Endometrial microvascular endothelial cells (primary cell): ENCODE data around the gene PRLHR. TPM values are rescaled to one million over a fixed set of nuclear protein-coding genes. Genes with fewer than 3 reads are reported as not detected.

ENCODE experiments used
- in situ Hi-C: cut with HindIII; loops from 2 replicates; pipeline ENCODE4 v1.10.0; 2017; ENCODE audit warnings: low sequenced_read_pairs, low pct_unique_long_range_greater_than_20kb; ENCODE audit errors: inconsistent ontology term
- total RNA-seq: library from RNA; depleted of rRNA; stranded (reverse); fragments of >200 nt; gene quantifications from one replicate; pipeline ENCODE4 v1.2.3, GENCODE V29; 2015; ENCODE audit errors: inconsistent ontology term

Gene PRLHR
- total RNA-seq, 1 donor from 2014 or later, result not detected

DNA sequence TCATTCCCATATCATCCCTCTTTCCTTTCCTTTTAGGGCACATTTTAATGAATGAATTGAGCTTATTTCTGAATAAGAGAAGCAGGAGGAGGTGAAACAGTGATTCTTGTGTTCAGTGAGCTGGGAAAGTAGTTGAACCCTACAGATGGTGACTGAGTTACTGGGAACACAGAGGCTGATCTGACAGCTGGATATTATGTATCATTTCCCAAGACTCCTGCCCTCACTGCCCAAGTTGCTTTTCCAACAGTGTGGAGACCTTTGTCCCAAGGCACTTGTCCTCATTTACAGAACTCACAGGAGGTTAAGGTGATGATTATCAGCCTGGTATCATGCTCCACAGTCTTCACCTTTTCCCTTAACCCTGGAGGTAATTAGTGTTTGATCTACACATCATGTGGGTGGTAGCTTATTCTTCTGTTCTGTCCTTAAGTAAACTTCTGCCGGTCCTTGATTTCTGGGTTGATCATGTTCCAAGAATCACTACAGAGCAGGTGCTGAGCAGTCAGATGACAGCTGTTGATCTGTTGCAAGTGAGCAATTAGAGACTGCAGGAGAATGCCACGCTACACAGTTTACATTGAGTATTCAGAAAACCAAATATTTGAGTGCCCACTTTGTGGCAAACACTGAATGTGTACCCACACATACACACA is 2.6 kb downstream of the PRLHR start:
- in situ Hi-C loops, result no loop called here

DNA sequence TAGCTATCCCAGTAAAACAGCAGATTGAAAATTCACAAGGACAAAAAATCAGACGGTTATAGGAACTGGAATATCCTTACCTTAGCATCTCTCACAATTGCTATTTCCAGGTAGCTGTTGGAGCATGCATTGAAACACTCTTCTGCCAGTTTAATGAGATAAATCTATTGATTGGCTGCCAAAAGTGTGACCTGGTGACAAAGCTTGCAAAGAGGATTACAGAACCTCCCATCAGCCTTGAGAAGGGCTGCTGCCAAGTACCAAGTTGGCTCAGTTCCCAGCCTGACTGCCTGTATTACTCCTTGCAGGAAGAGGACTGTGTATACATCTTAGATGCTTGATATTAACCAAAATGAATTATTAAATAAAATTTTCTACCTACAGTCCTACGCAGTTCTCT is 5.1 kb downstream of the PRLHR start:
- in situ Hi-C loops, result no loop called here

DNA sequence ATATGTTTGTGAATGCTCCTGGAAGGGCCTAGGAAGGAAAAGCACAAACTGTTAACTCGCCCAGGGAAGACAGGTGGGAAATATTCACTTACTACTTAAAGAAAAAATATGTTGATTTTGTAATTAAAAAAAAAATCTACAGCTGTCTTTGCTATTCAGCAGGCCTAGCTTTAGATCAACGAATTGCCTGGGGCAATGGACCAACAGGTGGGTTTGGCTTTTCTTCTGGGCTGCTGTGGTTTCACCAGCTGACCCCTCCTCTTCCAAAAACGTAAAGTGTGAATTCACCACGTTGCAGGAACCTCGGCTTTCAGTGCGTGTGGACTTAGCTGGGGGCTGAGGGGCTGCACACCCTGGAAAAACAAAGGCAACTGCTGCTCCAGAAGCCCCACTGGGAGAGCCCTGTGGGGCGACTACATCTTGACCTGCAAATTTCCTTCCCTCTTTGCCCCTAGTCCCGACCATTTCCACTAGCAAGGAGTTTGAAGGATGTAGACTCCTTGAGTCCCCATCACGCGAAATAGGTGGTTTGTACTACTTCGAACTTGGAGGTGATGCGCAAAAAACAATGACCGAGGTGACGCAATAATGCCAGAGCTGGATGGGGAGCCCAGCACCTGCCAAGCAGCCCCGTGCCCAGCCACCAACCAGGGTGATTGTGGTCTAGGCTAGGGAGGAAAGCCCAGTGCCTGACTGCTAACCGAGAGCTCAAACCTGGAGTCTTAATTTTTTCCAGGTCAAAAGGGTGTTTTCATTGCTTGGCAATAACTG is 7.4 kb downstream of the PRLHR start:
- in situ Hi-C loops, result no loop called here

DNA sequence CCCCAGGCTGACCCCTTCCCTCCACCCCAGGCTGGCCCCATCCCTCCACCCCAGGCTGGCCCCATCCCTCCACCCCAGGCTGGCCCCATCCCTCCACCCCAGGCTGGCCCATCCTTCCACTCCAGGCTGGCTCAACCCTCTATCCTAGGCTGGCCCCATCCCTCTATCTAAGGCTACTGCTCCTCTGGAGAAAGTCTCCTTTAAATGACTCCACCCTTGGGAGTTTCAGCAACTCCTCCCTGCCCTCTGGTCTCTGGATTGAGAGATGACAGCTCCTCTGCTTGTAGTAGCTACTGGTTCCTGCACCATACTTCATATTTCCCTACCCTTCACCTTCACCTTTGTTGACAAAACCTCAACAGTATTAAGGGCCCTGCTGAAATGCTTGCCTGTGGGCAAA is 8.5 kb downstream of the PRLHR start:
- in situ Hi-C loops, result no loop called here

DNA sequence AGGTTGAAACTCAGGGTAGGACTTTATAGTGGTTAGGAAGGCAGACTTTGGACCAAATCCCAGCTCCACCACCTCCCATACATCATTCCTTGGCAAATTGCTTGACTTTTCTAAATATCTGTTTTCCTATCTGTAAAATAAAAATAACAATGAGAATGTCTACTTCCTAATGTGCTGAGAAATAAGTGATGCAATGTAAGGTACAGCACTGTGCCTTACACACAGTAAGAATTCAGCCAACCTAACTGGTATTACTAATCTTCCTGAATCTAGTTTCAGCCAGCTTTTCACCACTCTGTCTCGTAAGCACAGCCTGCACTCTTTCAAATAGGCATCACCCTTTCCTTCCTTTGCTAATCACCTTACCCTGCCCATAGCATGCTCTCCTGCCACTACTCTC is 9.7 kb downstream of the PRLHR start:
- in situ Hi-C loops, result no loop called here

DNA sequence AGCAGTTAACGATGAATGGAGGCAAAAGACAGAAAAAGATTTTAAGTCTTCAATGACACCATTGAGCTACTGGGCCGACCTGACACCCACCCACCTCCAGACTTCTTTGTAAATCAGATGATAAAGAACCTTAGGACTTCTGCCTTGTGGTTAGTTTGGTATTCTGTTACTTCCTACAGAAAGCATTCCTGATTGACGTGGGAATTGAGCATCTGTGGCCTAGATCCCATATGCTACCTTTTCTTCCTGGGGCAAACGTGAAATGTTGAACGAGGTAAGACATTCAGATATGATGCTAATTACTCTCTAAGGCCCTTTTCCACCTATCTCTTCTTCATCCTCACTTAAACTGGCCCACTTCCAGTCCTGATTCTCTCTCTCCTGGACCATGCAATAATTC is 10.2 kb downstream of the PRLHR start:
- in situ Hi-C loops, result no loop called here

DNA sequence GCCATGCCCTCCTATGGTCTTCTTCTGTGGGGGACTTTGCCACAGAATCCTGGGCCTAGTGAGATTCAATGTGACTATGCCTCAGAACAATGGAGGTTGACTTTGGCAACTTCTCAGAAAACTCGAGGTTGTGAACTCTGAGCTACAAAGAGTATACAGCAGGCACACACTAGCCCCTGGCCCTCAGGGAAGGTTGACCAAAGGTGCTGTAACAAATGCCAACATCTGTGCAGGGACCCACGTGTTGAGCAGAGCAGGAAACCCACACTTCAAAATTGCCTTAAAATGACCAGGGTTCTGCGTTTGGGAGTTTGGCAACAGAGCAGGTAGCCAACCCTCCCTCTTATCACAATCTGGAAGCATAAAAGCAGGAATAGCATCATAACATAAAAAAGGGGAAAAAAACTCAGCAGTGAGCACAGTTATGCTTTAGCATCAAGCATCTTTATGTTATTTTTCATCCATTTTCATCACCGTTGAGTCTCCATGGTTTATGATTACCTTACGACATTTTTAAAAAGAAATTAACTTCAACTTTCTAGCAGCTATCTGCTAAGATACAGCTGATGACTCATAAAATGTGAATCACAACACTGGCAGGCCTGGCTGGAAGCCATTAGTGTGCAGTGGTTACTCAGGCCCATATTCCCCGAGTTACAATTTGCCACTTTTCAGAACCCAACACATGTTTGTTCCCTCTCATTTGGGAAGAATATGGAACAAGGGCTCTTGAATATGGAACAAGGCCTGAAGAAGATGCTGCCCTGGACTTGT is 11.1 kb downstream of the PRLHR start:
- in situ Hi-C loops, result no loop called here

DNA sequence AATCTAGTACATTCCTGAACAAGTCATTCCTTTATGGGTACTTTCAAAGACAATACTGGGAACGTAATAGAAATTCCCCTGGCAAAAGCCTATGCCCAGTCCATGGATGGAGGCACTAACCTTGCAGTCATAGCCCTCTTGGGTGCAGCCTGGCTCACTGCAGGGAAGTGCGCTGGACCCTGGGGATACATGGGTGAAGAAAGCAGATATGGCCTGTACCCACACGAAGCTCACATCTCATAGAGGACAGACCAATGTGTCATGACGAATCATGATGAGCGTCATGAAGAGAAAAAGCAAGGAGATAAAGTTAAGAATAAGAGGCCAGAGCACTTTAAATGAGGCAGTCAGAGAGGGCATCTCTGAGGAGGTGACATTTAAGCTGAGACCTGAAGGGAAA is 11.8 kb downstream of the PRLHR start:
- in situ Hi-C loops, result no loop called here

DNA sequence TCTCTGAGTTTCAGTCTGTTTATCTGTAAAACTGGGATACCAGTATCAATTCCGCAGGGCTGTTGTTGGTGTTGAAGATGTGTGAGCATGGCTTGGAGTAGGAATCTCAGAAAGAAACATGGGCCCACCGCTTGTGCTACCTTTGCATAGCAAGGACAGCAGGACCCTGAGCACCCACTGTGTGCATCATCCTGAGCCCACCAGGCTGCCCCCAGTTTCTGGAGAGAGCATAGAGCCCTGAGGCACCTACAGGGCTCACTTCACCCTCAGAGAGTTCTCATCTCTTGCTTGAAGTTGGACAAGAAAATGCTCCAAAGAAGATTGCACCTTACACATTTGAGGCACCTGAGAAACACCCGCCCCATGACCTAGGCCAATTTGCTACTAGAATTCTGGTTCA is 12.9 kb downstream of the PRLHR start:
- in situ Hi-C loops, result no loop called here

DNA sequence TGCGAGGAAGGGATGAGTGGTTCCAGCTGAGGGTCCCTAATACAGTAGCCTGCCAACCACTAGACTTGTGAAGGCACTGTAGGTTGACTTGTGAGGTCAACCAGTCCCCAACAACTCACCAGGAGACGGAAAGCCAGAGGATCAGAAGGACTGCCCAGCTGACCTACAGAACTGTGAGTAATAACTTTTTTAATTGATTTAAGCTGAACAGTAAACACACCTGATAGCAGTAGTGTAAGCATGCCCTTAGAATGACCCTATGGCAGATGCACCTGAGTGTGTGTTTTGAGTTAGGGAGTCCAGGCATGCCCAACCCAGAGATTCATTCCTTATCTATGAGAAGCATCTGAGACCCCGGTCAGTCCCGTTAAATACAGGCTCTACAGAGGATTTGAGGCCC is 14.1 kb downstream of the PRLHR start:
- in situ Hi-C loops, result no loop called here

DNA sequence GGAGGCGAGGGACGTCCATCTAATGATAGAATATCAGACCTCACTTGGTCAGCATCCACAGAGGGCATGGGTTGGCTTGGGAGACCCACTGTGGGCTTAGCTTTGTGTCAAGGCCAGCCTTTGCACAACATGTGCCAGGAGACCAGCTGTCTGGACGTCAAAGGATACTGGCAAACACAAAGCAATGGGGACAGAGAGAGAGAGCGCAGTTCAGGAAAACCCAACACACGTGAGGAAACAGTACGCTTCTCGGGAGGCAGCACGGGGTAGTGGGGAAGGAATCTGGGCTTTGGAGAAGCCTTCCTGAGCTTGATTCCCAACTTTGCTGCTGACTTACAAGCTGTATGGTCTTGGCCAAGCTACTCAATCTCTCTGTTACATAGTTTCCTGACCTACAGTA is 14.7 kb downstream of the PRLHR start:
- in situ Hi-C loops, result no loop called here

DNA sequence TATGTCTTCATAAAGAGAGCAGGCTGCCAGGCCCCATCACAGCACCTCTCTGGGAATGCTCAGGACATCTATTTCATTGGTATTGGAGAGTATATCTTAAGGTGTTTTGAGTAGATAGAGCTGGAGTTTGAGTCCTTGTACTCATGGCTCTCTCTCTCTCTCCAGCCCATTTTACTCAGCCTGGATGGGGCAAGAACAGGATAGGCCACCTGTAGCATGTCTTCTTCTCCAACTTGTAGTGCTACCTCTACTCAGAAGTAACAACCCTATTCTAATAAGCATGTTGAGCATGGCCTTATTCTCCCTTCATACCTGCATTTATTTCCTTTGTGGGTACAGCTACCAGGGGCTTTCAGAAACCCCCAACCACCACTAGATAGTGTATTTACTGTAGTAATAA is 21.9 kb downstream of the PRLHR start:
- in situ Hi-C loops, result no loop called here

DNA sequence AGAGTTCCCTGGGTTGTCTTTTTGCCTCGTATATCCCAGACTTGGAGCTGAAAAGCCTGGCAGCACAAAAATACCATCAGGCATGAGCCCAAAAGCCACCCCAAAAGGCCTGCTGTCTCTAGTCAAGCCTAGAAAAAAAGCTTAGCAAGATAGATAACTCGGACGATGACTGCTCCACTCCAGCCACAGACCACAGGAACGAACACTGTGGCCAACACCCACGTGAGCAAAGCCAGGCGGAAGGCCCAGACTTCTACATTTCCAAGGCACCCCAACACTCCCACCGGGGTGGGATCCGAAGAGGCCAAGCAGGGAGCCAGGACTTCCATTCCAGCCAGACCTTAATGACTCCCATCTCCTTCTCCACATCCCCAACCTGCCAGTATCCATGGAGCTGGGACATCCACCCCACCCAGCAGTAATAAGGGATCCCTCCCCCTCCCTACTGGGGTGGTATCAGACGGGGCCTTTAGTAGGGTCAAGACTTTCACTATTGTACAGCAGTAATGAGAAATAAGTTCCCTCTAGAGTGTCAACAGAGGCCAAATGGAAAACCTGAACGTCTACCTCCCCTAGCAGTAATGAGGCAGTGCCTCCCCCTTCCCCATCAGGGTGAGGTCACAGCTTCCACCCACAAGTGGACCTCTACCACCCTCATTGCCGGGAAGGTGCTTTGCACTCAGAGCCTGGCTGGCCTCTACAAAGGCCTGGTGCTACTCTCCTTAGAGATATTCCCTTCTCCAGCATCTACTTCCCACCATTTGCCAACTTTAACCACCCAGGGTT is 23.0 kb downstream of the PRLHR start:
- in situ Hi-C loops, result no loop called here

DNA sequence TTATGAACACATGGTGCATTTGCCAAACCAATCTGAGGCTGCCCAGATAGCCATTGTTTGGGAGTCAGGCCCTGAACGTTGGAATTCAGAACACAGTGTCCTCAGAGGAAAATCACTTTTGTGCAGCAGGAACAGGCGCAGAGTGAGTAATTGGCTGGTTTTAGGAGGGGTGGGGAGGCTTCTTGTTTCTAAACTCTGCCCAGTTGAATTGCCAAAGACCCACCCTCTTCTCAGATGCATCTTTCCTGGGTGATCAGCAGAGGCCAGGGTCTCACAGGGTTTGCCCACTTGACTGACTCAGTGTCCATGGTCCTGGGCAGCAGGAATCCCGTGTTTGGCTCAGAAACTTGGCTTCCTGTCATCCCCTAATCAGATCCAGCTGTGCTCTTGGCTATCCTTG is 24.3 kb downstream of the PRLHR start:
- in situ Hi-C loops, result no loop called here

DNA sequence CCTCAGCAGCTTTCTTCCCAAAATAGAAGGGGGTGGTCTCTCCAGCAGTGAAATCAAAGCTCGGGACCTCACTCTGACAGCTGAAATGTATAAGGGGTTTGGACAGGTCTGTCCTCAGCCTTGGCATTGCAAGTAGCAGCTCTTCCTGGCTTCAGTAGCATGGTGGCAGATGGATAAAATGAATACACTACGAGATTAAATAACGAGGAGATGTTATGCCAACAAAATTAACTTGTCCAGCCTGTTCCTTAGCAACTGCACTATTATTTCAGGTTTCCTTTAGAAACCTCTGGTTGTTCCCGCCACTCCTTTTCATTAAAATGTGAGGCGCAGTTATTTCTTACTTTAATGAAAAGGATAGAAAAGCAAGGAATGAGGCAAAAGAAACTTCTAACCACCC is 24.9 kb downstream of the PRLHR start:
- in situ Hi-C loops, result no loop called here

DNA sequence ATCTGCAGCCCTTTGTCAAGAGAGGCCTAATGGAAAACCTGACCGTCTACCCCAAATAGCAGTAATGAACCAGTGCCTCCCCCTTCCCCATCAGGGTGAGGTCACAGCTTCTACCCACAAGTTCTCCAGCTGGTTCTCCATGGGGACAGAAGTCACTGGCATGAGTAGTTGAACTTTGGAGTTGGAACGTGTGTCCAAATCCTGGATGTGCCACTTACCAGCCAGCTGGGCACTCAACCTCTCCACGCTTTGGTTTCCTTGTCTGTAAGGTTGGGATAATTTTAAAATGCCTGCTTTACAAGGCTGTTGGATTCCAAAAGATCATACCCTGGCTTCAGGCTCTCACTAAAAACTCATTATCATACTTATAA is 25.6 kb downstream of the PRLHR start:
- in situ Hi-C loops, result no loop called here

DNA sequence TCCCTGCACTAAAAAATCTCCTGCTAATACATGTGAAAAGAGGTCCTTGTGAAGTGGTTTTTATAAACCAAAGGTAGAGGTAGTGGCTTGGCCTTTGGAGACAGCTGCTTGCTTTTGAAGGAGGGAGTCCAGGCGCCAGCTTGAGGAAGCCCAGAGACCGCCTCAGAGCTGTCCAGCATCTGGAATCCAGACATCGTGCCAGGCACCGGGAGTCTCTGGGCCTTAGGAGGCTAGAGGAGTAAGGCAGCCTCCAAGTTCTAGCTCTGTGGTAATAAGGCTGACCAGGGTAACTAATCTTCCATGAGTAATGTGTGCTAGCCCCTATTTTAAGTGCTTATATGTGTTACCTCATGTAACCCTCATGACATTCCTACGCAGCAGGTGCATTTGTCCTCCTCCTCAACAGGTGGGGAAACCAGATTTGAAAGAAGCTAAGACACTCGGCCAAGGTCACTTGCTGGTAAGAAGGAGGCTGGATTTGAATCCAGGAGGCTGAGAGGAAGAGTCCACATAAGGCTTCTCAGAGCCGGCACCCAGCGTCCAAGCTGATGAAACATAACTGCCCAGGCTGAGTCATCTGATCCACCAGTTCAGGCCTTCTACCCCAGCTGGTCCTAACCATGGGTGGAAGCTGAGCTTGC is 26.1 kb downstream of the PRLHR start:
- in situ Hi-C loops, result no loop called here

DNA sequence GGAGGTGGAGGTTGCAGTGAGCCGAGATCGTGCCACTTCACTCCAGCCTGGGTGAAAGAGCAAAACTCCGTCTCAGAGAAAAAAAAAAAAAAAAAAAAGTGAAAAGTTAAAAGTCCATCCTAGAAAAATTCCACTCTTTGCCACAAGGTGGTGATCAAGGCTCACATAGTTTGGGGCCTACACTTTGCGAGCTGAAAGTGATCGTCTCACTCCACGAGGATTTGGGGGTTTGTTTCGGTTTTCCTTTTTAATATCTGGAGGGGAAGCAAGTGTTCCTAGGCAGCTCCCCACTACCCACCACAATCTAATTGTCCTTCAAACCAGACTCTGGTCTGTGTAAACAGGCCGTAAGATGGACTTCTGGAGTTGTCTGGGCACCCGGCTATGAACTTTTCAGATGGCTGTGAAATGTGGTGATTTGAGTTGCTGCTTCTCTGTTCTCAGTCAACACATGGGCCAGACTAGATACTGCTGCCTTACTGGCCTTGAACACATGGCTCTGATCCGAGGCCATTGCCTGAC is 27.1 kb downstream of the PRLHR start:
- in situ Hi-C loops, result no loop called here
